ENCODE measurements around the gene CDH3.

Gene CDH3

DNA sequence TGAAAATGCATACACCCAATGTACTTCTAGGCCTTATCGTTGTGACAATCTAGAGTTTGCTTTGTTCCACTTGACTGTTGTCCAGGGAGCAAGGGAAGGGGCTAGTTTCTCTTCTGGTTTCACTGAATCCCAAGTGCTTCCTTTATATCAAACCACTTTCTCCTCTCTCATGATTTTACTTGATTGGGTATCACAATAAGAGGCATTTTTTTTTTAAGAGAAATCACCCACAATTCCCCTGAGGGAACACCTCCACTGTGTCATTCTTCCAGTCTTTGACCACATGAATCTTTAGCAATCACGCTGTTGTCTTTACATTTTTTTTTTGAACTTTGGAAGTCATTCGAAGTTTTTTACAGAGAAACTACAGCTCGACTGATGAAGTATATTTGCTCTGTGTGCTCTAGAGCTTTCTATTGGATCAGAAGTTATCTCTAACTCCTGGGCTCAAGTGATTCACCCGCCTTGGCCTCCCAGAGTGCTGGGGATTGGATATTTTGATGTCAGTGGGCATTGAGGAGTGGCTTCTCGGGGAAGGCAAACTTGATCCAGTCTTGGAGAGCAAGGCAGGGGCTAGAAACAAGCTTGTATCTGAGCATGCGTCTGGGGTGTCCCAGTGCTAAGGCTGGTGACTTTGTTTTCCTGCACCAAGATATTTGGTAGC, 95.0 kb downstream of the CDH3 start:
- TF ChIP-seq, protein P1, sequence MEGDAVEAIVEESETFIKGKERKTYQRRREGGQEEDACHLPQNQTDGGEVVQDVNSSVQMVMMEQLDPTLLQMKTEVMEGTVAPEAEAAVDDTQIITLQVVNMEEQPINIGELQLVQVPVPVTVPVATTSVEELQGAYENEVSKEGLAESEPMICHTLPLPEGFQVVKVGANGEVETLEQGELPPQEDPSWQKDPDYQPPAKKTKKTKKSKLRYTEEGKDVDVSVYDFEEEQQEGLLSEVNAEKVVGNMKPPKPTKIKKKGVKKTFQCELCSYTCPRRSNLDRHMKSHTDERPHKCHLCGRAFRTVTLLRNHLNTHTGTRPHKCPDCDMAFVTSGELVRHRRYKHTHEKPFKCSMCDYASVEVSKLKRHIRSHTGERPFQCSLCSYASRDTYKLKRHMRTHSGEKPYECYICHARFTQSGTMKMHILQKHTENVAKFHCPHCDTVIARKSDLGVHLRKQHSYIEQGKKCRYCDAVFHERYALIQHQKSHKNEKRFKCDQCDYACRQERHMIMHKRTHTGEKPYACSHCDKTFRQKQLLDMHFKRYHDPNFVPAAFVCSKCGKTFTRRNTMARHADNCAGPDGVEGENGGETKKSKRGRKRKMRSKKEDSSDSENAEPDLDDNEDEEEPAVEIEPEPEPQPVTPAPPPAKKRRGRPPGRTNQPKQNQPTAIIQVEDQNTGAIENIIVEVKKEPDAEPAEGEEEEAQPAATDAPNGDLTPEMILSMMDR (IDR thresholded peaks at IDR 0.05; ENCODE audit: poor library complexity, severe bottlenecking) = no peak
- DNase-seq (ENCODE audit: low spot score) = no peak
- H3K36me3 ChIP-seq (ENCODE audit: low read depth) = peaks cover 43% of the 10 kb centered on the region
- H3K9me3 ChIP-seq (ENCODE audit: severe bottlenecking) = no peaks in the 10 kb centered on the region
- H3K27ac ChIP-seq (ENCODE audit: poor library complexity, severe bottlenecking) = peak overlapping the region; percentile 86
- no peaks in the 10 kb centered on the region for H3K27me3 ChIP-seq (ENCODE audit: insufficient read depth, poor library complexity, severe bottlenecking)
- peaks cover 58% of the 10 kb centered on the region for H3K4me1 ChIP-seq (ENCODE audit: insufficient read depth, poor library complexity, severe bottlenecking)
- no peak overlapping the region for H3K4me3 ChIP-seq (ENCODE audit: severe bottlenecking)
- no peak for ATAC-seq (ENCODE audit: low read depth)

GRCh38 chr16:68740628-68741346, 95.7 kb downstream of the CDH3 start:
- Histone ChIP-seq H3K36me3 (ENCODE audit: low read depth) (peaks cover 45% of the 10 kb centered on the region), H3K9me3 (ENCODE audit: severe bottlenecking) (no peaks in the 10 kb centered on the region), H3K4me1 (ENCODE audit: insufficient read depth, poor library complexity, severe bottlenecking) (peaks cover 63% of the 10 kb centered on the region), H3K4me3 (ENCODE audit: severe bottlenecking) (no peak overlapping the region), H3K27me3 (ENCODE audit: insufficient read depth, poor library complexity, severe bottlenecking) (no peaks in the 10 kb centered on the region), H3K27ac (ENCODE audit: poor library complexity, severe bottlenecking) (peak overlapping the region; percentile 86)
- ATAC-seq (ENCODE audit: low read depth) (no peak), DNase-seq (ENCODE audit: low spot score) (no peak)
- TF ChIP-seq, protein P1 (IDR thresholded peaks at IDR 0.05; ENCODE audit: poor library complexity, severe bottlenecking) = no peak

GRCh38 chr16:68743664-68744063, 98.6 kb downstream of the CDH3 start:
- H3K27me3 ChIP-seq (ENCODE audit: insufficient read depth, poor library complexity, severe bottlenecking) = no peaks in the 10 kb centered on the region
- DNase-seq (ENCODE audit: low spot score) (no peak), ATAC-seq (ENCODE audit: low read depth) (no peak)
- no peaks in the 10 kb centered on the region for H3K9me3 ChIP-seq (ENCODE audit: severe bottlenecking)
- H3K36me3 ChIP-seq (ENCODE audit: low read depth) = peaks cover 58% of the 10 kb centered on the region
- peaks cover 78% of the 10 kb centered on the region for H3K4me1 ChIP-seq (ENCODE audit: insufficient read depth, poor library complexity, severe bottlenecking)
- TF ChIP-seq, protein P1 (IDR thresholded peaks at IDR 0.05; ENCODE audit: poor library complexity, severe bottlenecking) = no peak
- no peak overlapping the region for H3K4me3 ChIP-seq (ENCODE audit: severe bottlenecking)
- H3K27ac ChIP-seq (ENCODE audit: poor library complexity, severe bottlenecking) = peak overlapping the region; percentile 86

DNA sequence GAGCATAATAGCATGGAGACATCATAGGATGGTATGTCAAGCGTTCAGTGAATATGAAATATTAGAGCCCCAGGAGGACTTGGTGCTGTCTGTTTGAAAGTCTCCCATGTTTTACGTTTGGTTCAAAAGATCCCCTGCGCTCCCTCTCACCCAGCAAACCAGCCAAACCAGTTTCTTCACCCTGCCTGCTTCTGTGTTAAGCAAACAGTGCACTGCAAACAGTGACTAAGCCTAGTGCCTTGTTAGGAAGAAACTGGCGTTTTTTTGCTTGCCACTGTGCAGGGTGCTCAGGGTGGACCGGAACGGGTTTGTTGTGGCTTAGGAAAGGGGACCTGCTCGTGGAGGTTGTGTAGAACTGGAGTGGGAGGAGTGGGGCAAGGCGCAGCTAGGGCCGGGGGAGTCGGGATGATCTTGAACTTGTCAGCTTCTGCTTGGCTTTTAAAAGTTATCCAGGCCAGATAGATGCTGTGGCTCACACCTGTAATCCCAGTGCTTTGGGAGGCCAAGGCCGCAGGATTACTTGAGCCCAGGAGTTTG, 99.7 kb downstream of the CDH3 start:
- peak overlapping the region; percentile 86 for H3K27ac ChIP-seq (ENCODE audit: poor library complexity, severe bottlenecking)
- TF ChIP-seq, protein P1 (IDR thresholded peaks at IDR 0.05; ENCODE audit: poor library complexity, severe bottlenecking) = no peak
- H3K4me1 ChIP-seq (ENCODE audit: insufficient read depth, poor library complexity, severe bottlenecking) = peaks cover 70% of the 10 kb centered on the region
- DNase-seq (ENCODE audit: low spot score) (peak; percentile 92), ATAC-seq (ENCODE audit: low read depth) (peak; percentile 86)
- no peaks in the 10 kb centered on the region for H3K27me3 ChIP-seq (ENCODE audit: insufficient read depth, poor library complexity, severe bottlenecking)
- peaks cover 60% of the 10 kb centered on the region for H3K36me3 ChIP-seq (ENCODE audit: low read depth)
- no peaks in the 10 kb centered on the region for H3K9me3 ChIP-seq (ENCODE audit: severe bottlenecking)
- H3K4me3 ChIP-seq (ENCODE audit: severe bottlenecking) = no peak overlapping the region

Data from RWPE2 (cell line).